HuH-7 (cell line): ENCODE results near the gene SRC.
"Not testable (repeated sequence)": the region's sequence is repeated elsewhere in the genome, so short reads cannot be mapped to it uniquely, and the experiment has no call there.

Experiments
- DNase-seq: peaks from one replicate; pipeline ENCODE4 v3.0.0; 2011; ENCODE audit warnings: low spot score

The SRC gene

DNA sequence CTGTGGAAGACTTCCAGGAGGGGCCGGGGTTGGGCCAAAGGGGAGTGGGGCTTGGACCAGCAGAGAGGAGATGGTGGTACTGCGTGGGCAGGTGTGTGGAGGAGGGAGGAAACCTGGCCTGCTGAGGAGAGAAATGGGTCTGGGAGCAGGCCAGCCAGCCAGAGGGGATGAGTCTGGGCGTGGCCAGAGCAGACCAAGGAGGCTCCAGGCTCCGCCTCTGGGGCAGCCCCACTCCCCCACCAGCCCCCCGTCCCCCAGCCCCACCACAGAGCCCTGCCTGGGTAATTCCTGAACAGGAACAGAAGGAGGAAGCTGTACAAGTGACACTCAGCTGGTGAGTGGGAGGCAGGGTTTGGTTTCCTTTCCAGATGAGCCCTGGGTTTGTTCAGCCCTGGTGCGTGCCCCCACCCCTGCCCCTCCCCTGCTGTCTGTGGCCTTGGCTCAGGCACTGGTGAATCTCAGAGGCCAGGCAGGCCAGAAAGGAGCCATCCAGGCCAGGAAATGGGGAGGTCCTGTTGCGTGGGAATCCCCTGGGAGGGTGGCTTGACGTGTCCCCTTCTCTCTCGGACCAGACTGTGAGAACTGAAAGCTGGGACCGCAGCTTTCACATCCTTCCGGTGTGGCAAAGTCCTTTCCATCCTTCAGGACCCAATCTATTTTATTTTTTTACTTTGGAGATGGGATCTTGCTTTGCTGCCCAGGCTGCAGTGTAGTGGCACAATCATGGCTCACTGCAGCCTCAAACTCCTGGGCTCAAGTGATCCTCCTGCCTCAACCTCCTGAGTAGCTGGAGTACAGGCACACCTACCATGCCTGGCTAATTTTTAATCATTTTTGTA is 9.4 kb upstream of the SRC start:
- DNase-seq, result no peak

DNA sequence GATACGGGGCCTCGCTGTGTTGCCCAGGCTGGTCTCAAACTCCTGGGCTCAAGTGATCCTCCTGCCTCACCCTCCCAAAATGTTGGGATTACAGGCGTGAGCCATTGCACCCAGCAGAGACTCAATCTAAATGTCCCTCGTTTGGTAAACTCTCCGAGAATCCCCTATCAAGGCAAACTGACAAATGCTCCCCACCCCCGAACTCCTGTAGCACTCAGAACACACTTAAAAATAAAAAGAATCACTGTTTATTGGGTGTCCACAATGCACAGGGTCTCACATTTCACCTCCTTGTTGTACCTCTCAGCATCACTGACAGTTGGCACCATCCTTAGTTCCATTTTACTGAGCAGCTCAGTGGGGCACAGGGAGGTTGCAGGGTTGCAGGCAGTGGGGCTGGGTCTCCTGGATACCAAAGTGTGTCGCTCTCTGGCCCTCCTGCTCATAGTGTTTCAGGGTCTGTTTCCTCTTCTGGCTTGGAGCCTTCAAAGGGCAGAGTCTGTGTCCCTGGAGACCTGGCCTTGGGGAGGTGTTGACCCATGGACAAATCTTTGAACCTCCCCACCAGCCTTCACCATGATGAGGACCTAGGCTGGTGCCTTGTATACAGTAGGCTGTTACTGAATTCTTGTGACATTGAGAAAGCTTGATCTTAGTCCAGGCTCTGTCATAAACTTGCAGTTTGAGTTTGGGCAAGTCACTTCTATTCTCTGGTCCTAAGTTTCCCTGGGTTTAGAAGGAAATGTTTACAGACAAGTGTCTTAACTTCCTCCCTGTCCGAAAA is 8.5 kb upstream of the SRC start:
- DNase-seq, result no peak

DNA sequence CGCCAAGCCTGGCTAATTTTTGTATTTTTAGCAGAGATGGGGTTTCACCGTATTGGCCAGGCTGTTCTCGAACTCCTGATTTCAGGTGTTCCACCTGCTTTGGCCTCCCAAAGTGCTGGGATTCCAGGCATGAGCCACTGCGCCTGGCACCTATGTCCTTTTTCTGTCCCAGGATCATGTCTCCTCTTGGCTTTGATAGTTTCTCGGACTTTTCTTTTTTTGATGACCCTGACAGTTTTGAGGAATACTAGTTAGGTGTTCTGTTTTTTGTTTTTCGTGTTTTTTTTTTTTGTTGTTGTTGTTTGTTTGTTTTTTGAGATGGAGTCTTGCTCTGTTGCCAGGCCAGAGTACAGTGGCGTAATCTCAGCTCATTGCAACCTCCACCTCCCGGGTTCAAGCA is 7.6 kb upstream of the SRC start:
- not testable (repeated sequence) for DNase-seq

DNA sequence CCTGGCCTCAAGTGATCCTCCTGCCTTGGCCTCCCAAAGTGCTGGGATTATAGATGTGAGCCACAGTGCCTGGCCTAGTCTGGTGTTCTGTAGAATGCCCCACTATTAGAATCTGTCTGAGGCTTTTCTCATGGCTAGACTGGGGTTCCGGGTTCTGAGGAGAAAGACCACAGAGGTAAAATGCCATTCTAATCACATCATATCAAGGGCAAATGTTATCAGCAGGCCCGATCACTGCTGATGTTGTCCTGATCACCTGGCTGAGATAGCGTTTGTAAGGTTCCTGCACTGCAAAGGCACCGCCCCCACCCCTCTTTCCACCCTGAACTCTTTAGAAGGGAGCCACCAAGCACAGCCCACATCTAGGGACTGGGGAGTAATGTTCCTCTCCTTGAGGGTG is 6.7 kb upstream of the SRC start:
- DNase-seq, result no peak

DNA sequence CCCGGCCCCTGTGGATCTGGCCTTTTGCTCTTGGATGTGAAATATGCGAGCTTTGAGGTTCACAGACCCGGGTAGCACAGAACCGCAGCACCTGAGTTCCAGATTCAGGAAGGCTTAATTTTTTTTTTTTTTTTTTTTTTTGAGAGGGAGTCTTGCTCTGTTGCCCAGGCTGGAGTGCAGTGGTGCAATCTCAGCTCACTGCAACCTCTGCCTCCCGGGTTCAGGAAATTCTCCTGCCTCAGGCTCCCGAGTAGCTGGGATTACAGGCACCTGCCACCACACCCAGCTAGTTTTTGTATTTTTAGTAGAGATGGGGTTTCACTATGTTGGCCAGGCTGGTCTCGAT is 6.2 kb upstream of the SRC start:
- not testable (repeated sequence) for DNase-seq

DNA sequence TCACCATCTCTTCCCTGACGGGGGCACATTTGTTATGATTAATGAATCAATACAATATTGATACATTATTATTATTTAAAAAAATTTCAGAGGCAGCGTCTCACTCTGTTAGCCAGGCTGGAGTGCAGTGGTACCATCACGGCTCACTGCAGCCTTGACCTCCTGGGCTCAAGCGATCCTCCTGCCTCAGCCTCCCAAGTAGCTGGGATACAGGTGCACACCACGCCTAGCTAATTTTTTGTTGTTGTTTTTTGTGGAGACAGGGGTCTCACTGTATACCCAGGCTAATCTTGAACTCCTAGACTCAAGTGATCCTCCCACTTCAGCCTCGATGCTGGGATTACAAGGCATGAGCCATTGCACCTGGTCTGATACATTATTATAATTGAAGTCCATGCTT is 4.9 kb upstream of the SRC start:
- no peak for DNase-seq

DNA sequence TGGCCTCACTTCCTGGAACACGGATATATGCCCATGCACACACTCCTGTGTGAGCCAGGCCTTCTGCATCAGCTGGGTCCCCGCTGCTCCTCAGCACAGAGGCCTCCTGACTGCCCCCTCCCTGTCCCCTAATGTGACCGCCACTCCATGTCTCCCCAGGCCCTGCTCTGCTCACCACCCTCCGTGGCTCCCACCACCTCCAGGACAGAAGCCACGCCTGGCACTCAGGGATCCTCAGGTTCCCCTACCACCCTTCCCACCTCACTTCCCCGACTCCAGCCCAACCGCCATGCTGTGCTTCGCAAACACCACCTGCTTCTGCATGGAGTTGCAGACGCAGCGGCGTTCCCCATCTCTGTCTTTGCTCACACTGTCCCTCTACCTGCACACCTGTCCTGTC is 4.3 kb upstream of the SRC start:
- no peak for DNase-seq

DNA sequence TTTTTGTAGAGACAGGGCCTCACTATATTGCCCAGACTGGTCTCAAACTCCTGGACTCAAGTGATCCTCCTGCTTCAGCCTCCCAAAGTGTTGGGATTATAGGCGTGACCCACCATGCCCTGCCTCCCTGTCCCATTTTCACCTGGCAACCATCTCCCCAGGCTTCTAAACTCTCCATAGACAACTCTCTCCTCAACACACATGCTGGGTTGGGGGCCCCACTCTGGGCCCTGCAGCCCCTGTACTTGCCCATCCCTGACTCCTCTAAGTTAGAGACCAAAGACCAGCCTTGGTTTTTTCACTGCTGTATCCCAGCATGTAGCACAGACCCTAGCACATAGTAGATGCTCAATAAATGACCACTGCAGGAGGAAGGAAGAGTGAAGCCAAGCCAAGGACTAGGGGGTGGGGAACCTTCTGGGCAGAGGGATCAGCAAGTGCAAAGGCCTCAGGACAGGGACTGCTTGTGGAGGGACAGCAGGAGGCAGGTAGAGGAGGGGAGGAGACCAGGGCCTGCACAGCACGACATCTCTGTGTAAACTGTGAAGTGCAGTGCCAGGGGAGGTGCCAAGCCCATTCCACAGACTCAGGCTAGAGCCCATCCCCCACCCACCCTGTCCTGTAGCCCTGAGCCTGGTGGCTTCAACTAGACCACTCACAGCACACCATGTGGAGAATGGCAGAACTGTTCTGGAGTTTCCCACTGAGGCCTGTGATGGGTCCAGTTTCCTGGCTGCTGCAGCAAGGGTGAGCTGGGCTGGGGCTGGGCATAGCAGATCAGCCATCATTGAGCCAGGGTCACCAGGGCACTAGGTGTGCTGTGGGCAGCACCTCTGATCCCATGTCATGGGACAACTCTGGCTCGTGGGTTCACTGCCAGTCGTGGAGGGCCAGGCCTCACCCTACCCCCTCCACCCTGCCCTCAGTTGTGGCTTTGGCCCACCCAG is 3.4 kb upstream of the SRC start:
- peak; percentile 54 for DNase-seq

DNA sequence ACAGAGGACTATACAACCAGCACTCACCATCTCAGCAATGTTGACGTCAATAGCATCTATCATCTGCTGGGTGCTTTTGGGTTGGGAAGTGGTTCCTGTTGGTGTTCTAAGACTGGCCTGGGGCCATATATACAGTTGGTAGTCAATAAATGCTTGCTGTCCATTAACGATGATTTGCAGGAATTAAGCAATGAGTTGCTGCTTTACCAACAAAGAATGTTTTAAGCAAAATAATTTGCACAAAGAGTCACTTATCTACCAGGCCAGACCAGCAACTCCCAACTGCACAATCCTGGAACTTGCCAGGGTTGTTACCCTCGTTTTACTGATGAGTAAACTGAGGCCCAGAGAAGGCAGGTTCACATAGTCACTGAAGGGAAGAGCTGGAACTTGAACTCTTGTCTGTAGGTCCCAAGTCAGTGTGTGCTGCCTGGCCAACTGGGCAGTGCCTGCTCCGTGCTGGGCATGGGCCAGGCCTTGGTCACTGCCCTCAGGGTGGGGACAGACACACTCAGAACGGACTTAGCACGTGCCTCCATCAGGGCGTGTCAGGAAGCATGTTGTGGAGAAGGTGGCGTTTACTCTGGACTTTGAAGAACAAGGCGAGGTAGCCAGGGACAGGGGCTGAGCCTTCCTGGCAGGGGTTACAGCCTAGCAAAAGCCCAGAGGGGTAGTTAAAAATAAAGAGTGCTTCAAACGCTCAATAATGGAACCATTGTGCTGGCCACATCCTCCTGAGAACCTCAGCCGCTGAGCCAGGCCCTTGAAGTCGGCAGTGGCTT is 2.5 kb upstream of the SRC start:
- DNase-seq, result no peak

DNA sequence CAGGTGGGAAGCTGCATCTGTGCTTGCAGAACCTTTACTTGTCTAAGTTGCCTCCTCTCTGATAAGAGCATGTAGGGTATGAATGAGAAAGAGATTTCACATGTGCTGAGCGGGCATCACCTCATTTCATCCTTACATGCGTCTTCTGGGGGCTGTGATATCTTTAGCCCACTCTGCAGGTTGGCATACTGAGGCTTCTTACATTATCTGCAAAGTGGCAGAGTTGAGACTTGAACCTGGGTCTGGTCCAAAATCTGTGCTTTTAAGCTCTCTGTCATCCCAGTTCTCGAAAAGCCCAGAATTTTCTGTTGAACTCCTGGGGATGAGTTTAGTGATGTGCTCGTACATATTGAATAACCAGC is 2.0 kb upstream of the SRC start:
- DNase-seq, result no peak

DNA sequence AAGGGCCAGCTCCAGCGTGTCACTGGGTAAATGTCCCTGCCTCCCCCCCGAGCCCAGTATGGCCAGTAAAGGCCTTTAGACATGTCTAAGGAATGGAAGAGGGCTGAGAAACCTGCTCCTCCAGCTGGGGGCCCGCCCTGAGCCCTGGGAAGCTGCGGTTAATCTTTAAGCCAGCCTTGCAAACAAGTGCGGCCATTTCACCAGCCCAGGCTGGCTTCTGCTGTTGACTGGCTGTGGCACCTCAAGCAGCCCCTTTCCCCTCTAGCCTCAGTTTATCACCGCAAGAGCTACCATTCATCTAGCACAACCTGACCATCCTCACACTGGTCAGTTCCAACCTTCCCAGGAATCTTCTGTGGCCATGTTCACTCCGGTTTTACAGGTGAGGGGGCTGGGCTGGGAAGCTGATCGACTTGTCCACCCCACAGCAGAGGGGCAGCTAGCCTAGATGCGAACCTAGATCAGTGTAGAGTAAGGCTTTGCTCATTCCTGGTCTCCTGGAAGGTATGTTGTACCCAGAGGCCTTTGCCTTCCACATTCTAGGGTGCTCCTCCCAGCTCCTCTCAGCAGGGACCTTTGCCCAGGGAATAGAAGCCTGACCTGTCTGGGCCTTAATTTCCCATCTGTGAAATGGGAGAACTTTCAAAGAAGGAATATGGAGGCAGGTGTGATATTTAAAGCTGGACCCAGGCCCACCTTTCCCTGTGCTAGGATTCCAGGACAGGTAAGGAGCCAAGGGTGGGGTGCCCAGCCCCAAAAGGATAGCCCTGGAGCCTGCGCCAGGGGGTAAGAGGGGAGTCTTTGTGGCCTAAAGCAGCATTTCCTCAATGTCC is 1.2 kb upstream of the SRC start:
- peak; percentile 80 for DNase-seq

DNA sequence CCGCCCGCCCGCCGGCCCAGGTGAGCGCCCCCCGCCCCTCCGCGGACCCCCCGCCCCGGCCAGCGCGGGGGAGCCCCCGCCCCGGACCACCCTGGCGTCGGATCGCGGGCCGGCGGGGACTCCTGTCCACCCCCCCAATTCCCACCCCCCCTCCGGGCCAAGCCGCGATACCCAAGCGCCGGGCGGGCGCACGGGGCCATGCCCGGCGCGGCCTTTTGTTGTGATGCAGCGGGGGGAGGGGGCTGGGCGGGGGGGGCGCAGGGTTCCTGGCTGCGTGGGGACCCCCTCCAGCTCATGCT is 245 bp downstream of the SRC start:
- no peak for DNase-seq

DNA sequence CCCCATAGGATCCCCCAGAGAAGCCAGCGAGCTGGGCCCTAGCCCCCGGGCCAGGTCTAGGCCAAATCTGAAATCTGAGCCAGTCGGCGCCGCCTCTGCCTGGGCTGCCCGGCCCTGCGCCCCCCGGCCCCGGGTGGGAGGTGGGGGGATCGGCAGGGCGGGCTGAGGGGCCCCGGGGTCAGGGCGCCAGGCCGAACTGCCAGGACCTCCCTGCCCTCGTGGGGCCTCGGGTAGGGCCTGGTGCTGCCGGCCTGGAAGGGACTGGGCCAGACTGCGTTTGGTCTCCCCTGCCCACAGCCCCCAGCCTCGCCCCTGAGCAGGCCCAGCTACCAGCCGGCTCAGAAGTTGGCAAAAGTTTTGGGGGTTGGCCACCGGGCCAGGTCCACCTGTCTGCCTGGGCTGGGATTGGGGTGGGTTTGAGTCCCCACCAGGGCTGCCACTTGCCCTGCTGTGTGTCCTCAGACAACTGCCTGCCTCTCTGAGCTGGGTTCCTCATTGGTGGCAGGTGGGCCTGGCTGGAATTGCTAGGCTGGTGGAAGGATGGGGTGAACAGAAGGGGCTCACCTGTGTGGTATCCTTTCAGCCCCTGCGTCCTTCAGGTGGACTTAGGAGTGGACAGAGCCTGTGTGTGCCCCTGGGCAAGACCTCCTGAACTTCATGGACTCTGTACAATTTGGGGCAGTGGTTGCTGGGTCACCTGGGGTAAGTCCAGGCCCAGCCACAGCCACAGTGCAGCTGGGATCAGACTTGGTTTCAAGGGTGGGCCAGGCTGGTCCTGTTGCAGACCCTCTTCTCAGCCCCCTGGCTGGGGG is 801 bp downstream of the SRC start:
- no peak for DNase-seq

DNA sequence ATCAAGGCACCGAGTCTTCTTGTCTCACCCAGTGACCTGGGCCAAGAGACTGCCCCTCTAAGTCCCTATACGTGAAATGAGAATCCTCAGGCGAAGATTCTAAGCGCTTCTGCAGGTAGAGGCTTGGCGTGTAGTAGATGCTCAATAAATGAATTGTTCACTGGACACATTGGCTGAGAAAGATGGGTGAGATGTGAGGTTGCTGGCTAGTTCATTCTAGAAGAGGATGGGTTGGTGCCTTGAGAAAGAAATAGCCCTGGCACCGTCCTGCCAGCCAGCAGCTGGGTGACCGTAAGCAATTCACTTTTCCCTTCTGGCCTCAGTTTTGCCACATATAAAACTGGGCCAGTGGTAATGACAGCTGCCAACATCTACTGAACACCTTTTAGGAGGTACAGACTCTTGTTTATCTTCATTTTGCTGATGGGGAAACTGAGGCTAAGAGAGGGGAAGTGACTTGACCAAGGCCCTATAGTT is 1.4 kb downstream of the SRC start:
- DNase-seq, result no peak

DNA sequence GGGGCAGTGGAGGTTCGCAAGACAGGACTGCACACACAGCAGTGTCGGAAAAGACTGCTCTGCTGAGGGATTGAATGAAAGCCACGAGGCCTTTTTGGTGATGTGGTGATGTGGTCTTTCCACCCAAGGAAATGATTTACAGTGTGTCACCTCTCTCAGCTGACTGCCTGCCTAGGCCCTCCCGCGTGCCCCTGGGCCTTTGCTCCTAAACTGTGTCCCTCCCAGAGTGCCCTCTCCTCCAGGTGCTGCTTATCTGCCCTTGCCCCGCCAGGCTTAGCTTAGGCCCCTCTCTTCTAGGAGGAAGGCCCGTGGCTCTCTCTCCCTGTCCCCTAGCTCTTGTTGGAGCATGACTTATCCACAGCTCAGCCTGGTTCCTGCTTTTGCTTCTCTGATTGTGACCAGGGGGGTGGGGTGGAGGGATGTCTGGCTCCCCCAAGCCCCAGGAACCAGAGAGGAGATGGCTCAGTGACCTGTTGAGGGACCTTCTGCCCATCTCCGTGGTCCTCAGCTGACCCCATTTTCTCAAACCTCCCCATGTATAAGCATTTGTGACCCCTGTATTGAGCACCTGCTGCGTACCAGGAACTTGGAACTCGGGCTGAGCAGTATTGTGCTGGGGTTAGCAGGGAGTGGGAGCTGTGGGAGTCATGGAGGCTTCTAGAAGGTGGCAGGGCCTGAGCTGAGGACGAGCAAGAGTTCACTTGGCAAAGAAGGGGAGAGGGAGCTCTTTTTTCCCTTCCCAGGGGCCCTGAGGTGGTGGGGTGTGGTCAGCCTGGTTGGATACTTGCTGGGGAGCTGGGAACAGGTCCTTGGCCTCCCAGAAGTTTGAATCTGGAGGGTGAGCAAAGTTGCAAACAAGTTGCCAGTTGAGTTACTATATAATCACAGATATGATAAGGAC is 2.2 kb downstream of the SRC start:
- no peak for DNase-seq

DNA sequence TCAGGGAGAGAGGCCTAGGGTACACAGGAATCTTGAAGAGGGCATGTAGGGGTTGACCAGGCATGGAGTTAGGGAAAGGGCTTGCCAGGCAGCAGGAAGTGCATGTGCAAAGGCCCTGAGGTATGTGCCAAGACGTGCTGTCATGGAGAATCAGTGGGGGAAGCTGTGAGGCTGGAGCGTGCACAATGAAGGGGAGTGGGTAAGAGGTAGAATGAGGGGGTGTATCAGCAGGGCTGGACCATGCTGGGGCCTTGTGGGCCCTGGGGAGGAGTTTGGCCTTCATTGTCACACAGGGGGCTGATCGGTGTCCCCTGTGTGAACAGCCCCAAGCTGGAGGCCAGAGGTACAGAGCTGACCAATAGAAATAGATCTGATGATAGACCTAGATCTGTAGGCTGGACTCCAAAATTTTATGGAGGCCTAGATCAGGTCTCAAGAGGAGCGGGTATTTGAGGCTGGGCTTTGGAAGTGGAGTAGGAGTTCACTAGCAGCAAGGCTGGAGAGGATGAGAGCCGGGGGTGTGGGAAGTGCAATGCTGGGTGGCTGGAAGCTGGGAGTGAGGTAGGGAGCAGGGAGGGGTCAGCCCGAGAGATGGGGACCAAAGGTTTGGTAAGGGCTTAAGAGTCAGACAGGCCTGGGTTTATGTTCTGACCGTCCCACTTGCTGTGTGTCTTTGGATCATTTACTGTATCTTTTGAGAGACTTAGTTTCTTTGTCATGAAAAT is 3.0 kb downstream of the SRC start:
- no peak for DNase-seq

DNA sequence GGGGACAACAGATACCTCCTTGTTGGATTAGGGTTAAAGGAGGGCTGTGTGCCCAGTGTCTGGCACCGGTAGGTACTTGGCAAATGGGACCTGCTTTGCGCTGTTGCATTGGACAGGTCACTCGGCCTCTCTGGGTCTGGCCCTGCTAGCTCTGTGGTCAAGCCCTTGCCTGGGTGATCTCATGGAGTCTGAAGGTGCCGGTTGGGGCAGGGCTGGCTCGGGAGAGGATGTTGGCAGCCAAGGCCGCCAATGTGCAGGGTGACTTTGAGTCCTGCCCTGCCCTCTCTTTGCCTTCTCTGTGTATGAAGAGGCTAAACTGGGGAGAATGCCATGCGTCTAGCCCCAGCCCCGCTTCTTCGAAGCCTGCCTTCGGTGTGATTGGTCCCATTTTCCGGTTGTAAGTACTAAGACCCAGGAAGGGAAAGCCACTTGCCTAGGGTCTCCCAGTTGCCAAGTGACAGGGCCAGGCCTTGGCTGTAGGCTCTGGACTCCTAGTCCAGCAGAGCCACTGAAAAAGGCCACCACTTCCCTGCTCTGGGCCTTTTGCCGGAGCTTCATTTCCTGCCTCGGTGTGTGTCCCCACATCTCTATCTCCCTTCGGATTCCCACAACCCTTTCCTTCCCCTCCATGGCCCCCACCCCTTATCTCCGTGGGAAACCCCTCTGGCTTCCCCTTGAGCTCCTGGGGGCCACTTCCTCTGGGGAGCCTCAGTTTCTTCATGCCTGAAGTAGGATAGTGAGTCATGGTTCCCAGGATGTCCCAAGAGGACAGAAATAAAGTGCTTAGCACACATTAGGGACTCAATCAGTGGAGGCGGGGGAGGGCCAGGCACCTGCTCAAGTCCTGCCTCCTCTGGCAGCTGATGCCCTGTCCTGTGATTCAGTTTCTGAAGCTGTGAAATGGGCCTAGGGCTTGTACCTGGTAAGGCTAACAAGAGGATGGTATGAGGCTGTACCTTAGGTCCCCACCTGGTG is 3.9 kb downstream of the SRC start:
- no peak for DNase-seq
